AG08395 (cell line): ENCODE results near the gene M1AP.

Source experiments
- DNase-seq: peaks from one replicate; pipeline ENCODE4 v3.0.0; 2012; ENCODE audit warnings: mixed read lengths, low spot score

M1AP gene

DNA sequence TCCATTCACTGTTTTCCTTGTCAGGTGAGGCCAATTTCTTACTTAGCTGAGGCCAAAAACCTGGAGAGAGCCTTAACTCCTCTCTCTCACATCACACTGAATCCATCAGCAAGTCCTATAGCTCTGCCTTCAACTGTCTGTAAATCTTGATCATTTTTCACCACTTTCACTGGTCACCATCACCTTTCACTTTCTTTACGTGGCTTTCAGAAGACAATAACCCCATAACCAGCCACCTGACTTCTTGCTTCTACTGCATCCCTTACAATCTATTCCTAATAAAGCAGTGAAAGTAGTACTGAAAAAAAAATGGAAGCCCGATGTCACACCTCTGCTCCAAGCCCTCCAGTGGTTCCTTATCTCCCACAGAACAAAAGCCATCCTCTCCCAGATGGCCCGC, 102.1 kb downstream of the M1AP start:
- DNase-seq: no peak

DNA sequence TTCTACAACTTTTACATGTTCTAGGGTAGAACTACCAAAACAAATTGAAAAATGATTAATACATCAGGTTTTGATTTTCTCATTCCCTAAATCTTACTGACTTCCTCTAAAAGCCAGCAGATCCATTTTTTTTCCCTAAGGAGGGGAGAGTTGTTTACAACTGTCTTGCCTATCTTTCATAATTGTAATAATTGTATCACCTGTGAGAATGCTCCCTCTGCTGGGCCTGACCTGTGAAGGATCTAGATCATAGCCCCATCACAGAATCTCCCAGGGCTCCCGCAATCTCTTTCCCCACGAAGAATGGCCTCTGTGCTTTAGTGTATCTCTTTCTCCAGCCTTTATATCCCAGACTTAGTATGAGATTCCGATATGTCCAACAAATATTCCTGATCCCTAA, 103.5 kb downstream of the M1AP start:
- DNase-seq: no peak

DNA sequence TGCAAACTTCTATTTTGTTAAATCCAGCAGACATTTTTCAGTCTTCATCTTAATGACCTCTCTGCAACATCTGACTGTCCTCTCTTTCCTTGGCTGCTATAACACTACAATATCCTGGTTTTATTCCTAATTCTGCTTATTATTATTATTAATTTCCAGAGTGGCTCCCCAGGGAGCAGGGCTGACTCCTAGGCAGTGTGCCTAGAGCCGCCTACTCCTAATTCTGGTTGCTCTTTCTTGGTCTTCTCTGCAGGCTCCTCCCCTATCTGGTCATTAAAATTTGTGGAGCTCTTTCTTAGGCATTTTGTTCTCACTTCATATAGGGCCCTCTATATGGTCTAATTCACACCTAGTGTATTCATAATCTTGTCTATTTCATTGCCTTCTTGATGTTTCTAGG, 105.2 kb downstream of the M1AP start:
- DNase-seq: no peak

DNA sequence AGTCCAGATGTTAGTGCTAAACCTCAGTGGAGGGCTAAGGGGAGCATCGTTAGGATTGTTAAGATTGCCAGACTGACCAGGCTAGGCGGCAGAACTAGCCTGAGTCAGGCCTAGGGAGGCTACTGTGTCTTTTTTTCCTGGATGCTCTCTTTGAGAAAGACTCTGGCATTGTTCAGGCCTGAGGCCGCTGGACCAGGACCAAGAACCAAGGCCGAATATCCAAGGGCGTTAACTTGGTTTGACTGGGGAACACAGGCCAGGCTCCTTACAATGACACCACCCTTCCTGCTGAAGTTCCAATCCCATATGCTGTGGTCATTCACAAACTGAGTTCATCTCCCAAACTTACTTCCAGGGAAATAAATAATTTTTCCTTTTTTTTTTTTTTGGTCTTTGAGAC, 107.8 kb downstream of the M1AP start:
- peak; percentile 88 for DNase-seq

DNA sequence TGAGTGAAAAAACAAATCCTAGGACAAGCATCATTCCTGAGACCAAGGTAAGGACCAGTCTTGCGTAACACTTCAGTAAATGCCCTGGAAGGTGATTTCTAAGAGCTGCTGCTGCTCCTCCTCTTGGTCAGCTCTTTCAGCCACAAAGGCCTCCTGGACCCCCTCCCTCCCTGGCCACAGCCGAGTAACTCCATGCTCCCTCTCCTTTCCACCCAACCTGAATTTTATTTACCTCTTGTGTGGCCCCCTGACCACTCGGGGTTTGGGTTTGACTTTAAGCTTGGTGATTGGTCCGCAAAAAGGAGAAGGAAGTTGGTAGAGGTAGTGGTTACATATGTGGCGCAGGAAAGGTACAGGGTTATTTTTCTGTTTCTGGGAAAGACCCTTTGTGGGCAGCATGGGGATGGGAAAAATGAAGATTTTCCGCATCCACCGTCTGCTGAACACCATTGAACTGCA, 109.2 kb downstream of the M1AP start:
- DNase-seq: no peak

DNA sequence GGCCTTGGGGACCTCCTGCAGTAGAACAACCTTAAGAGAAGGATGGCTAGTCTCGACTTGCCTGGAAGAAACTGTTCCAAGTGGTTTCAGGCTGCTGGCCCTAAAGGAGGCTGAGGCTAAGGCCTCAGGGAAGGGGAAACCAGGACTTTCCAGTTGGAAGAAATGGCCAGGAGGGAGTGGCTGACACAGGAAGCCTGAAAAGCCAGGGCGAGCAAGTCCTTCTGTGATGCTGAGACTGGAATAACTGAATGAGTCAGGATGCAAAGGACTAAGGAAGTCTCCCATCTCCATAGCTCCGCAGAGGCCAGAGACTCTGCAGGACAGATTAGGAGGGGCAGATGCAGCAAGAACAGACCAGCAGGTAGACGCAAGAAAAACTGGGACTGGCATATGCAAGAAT, 111.0 kb downstream of the M1AP start:
- DNase-seq: no peak

DNA sequence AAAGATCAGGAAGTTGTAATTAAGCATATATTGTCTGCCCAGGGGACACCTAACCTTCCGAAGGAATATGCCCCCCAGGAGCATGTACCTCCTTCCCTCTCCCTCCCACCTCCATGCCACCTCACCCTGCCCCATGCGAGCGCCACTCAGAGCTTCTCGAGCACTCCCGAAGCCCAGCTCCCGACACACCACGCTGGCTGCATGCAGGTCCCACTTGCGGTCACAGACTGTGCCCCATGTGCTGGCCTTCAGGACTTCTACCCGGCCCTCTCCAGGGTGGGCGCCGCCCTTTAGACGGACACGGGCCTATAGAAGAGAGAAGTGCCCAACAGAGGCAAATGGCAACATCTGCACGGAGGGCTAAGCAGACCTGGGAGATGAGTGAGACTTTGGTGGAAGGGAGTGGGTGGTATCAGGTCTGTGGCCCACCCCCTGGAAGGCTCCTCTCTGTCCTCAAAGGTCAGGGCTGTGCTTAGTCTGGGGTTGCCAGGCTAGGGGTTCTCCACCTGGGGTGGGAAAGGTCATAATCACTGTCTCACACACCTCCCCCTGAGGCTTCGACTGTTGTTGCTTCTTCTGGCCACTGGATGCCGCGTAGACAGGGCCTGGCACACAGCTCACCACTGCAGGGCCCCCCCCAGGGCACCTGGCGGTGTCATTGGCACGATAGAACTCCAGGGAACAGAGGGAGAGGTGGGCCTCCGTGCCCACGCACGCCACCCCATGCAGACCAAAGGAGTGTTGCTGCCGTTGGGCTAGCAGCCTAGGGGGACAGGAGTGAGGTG, 111.8 kb downstream of the M1AP start:
- no peak for DNase-seq

DNA sequence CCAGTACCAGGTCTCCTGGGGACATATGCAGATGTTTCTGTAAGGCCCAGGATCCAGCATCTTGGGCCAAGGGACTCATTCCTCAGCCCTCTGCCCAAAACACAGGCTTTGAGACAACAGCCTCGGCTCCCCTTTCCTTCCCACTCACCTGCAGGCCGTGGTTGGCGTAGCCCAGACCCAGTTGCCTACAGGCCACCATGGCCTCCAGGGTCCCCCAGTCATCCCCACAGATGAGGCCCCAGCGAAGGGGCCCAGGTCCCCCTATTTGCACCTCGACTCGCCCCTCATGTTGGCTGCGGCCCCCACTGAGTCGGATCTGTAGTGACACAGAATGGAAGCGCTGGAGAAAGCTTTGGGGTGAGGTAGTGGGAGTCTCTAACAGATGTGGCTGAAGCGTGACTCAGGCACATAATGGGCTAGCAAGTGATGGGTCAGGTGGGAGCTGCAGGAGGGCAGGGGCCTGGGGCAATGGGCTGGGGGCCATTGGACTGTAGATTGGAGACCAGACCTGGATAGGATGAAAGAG, 112.6 kb downstream of the M1AP start:
- DNase-seq: no peak

DNA sequence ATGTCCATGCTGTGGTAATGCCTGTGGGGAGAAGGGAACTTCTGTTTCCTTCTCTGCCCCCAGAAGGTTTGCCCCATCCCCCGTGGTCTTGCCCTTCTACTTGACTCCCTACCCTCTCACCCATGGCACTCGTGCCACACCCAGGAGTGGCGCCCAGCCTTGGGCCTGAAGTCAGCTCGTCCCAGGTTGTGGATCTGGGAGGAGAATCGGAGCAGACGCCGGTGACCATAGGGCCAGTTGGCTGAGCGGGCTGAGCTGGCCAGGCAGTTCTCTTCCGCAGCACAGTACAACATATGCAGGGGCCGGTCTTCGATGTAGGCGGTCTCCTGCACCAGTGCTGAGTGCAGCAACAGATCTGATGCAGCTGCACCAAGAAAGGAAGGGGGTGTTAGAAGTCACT, 113.7 kb downstream of the M1AP start:
- DNase-seq: no peak

DNA sequence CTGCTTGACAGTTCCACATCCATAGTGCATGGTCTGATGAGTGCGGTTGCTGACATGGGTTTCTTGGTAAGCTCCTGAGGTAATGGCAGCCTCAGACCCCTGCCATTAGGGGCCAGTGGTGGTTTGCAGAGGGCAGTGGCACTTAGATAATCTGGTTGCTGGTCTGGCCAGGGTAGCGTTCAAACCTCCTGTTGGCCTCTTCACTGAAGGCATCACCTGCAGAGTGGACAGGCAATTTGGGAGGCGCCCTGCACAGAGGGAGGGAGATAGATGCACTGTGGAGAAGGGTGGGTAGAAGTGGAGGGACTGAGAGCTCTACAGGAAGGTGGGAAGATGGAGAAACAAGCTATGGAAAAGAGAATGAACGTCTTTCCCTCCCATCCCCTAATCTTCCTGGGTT, 114.7 kb downstream of the M1AP start:
- no peak for DNase-seq

DNA sequence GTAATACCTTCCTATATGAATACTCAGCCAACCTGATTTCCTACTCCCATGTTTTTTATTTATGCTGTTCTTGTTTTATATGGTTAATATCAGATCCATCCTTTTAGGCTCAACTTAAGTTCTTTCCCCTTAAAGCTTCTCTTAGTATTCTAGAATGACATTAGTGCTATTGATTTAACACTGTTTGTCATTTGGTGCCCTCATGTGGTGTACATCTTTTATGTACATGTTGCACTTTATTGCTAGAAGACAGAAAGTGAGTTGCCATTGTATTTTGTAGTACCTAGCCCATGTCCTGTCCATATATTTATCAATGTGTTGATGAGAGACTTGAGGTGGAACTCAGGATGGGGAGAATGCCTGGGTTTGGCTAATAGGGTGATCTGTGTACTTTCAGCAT, 115.9 kb downstream of the M1AP start:
- DNase-seq: no peak

DNA sequence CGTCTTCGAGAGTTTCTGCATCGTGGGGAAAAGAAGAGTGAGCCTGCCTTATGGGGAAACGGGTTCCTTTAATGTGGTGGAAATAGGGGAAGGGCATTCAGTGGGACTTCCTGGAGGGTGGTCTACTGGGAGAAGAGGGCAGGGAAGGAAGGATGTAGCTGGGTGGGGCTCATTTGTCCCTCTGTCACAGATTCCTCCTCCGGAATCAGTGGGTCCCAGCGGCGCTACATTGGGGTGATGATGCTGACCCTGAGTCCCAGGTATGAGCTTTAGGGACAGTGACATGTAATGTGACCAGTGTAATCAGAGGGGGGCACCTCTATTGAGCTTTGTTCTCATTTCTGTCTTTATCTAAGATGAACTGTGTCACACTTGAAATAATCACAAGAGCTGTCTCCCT, 116.5 kb downstream of the M1AP start:
- DNase-seq: no peak

DNA sequence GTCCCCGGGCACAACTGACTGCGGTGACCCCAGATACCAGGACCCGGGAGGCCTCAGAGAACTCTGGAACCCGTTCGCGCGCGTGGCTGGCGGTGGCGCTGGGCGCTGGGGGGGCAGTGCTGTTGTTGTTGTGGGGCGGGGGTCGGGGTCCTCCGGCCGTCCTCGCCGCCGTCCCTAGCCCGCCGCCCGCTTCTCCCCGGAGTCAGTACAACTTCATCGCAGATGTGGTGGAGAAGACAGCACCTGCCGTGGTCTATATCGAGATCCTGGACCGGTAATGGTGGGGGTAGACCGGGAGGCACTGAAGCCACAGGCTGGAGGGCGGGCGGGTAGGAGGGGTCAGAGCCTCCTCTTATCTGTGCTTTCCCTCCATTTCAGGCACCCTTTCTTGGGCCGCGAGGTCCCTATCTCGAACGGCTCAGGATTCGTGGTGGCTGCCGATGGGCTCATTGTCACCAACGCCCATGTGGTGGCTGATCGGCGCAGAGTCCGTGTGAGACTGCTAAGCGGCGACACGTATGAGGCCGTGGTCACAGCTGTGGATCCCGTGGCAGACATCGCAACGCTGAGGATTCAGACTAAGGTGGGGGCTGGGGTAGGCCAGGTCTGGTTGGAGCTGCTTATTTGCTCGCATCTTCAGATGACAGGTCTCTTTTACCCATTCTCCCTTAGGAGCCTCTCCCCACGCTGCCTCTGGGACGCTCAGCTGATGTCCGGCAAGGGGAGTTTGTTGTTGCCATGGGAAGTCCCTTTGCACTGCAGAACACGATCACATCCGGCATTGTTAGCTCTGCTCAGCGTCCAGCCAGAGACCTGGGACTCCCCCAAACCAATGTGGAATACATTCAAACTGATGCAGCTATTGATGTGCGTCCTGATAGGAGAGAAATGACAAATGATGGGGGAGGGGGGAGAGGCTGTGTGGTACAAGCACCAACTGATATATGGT, 117.6 kb downstream of the M1AP start:
- DNase-seq: peak; percentile 57

DNA sequence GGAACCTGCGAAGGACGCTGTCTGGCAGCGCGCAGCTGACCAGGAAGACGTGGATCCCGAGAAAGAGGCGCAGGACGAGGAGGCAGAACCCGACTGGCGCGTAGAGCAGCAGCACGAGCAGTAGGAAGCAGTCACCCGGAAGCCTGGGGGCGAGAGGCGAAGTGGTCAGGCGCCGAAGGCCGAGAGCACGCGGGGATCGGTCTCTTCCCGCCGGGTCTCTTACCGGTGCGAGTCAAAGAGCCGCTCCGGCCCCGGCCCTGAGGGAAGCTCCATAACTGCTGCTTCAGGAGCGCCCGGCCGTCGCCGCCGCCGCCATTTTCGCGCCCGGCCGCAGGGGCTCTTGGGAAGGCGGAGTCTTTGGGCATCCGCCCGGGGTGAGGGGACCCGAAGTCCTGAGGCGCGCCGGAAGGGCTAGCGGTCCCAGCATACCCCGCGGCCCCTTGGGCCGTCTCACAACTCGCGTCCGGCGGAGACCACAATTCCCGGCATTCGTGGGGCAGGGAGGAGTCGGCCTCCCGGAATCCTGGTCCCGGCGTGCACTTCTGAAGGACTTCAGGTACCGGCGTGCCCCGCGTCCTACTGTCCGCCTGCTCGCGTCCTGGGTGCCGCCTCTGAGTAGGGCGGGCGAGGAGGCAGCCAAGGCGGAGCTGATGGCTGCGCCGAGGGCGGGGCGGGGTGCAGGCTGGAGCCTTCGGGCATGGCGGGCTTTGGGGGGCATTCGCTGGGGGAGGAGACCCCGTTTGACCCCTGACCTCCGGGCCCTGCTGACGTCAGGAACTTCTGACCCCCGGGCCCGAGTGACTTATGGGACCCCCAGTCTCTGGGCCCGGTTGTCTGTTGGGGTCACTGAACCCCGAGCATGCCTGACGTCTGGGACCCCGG, 118.5 kb downstream of the M1AP start, which contains the start of the genes AUP1 and HTRA2:
Gene AUP1 (minus strand): TSS at position 350 of the 882 bp plus-strand sequence. CDS start 77 bp downstream, at position 273.
Gene HTRA2 (plus strand): TSS at position 577 of the 882 bp plus-strand sequence. CDS start 74 bp downstream, at position 651.
- peak; percentile 99 for DNase-seq

DNA sequence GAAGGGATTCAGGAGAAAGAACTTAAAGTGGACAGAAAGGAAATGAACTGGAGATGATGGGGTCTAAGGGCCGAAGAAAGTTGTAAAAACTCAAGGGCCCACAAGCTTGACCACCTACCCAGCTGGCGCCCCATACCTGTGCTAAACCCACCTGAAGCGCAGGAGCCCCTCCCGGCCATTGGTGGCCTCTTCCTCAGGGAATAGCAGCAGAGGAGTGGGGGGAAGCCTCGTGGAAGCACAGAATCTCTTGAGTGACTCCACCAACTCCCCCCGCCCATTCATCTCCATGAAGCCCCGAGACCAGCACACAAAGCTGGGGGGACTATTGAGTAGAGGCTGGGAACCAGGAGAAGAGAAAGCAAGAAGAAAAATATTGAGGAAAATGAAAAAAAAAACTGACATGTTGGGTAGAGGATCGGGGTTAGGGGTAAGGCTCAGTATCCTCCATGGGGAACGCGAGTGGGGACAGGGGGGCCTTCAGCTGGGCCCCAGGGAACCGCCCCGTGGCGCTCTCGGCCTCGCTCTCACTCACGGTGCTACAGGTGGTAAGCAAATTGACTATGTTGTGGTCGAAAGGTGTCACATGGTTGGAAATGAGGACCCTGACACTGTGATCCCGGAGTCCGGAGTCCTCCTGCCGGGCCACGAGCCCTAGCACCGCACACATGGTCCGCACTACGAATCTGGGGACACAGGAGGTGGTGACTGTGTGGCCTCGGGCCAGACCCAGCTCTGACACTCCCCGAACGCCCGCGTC, 119.4 kb downstream of the M1AP start:
- DNase-seq: no peak

DNA sequence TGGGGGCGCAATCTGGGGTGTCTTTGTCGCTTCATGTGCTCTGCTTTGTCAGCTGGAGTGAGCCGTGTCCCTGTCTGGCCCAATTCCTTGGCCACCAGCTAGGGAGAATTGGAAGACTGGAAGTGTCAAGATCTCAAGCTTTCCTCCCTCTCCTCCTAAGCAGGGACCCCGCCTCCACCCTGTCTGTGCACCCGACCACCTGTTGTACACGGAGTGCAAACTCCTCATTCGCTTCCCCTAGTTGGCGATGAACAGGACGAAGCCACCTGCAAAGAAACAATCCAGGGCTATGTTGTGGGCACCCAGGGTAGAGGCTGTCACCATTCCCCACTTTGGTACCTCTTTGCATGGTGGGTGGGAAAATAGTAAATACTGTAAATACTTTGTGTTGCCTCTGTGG, 120.4 kb downstream of the M1AP start:
- DNase-seq: no peak

DNA sequence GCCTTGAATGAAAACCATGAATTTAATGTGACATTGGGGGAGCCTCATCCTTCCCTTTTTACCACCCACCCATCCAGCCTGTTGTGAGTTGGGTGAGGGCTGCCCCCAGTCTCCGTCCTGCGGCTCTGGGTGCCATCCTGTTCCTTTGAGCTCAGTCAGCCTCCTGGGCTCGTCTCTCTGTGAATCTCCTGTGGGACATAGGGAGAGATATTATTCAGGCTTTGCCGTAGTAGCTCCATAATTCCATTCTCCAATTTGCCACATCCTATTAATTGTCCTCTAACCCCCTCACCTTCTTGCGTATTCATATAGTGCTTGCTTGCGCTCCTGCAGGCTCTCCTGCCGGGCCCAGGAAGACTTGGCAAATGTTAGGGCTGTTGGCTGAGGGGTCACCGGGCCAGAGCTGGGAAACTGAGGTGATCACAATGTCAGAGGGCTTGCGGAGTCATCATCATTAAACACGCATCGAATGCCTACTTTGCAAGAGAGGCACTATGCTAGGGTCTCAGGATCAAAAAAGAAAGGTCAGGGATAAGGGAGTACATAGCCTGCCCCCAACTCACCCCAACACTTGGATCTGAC, 121.4 kb downstream of the M1AP start:
- DNase-seq: no peak

DNA sequence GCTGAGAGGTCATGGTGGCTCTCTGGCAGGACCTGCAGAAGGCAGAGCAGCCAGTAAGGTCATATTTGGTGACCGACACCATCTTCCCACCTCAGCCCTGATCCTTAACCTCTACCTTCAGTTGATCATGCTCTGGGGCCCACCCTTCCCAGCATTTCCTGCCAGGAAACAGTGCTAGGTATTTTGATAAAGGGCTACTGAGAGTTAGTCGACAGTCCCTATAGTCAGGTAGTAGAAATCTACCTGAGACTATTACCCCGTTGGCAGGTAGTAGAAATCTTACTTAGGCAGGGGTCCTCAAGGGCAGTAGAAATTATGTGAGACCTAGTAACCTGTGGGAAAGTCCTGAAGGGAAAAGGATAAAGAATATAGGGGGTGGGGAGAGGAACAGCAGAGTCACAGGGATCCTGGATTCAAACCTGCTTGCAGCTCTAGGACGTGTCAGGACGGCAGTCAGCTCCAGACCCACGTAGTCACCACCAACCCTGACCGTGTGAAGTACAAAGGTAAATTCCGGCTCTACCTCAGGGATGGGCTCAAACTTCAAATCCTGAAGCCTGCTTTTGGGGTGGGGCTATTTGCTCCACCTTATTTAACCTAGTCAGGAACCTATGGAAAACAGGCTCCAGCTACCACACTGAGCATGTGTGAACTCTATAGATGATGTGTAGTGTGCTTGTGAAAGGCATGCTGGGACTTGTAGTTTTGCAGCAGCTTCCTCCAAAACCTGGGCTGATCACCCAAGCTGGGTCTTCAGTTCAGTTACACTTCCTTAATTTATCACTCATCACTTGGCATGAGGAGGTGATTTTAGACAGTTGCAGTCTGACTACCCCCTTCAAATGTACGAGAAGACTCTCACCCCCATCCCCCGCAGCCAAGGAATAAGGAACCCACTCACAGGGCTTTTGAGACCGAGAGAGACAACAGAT, 122.1 kb downstream of the M1AP start, which contains the start of gene DQX1:
Gene DQX1 (minus strand): TSS at position 515 of the 932 bp plus-strand sequence. CDS start 502 bp downstream, at position 13.
- DNase-seq: peak; percentile 31
